GM18870 (cell line): ENCODE data around the gene TNXB.

Source experiments
- ATAC-seq: cut with Tn5 transposase; IDR thresholded peaks from one replicate; pipeline ENCODE4 v1.9.1; 2021; ENCODE audit warnings: moderate library complexity; ENCODE audit not compliant: unreplicated experiment

The TNXB gene, protein sequence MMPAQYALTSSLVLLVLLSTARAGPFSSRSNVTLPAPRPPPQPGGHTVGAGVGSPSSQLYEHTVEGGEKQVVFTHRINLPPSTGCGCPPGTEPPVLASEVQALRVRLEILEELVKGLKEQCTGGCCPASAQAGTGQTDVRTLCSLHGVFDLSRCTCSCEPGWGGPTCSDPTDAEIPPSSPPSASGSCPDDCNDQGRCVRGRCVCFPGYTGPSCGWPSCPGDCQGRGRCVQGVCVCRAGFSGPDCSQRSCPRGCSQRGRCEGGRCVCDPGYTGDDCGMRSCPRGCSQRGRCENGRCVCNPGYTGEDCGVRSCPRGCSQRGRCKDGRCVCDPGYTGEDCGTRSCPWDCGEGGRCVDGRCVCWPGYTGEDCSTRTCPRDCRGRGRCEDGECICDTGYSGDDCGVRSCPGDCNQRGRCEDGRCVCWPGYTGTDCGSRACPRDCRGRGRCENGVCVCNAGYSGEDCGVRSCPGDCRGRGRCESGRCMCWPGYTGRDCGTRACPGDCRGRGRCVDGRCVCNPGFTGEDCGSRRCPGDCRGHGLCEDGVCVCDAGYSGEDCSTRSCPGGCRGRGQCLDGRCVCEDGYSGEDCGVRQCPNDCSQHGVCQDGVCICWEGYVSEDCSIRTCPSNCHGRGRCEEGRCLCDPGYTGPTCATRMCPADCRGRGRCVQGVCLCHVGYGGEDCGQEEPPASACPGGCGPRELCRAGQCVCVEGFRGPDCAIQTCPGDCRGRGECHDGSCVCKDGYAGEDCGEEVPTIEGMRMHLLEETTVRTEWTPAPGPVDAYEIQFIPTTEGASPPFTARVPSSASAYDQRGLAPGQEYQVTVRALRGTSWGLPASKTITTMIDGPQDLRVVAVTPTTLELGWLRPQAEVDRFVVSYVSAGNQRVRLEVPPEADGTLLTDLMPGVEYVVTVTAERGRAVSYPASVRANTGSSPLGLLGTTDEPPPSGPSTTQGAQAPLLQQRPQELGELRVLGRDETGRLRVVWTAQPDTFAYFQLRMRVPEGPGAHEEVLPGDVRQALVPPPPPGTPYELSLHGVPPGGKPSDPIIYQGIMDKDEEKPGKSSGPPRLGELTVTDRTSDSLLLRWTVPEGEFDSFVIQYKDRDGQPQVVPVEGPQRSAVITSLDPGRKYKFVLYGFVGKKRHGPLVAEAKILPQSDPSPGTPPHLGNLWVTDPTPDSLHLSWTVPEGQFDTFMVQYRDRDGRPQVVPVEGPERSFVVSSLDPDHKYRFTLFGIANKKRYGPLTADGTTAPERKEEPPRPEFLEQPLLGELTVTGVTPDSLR (N-terminal part only)

DNA sequence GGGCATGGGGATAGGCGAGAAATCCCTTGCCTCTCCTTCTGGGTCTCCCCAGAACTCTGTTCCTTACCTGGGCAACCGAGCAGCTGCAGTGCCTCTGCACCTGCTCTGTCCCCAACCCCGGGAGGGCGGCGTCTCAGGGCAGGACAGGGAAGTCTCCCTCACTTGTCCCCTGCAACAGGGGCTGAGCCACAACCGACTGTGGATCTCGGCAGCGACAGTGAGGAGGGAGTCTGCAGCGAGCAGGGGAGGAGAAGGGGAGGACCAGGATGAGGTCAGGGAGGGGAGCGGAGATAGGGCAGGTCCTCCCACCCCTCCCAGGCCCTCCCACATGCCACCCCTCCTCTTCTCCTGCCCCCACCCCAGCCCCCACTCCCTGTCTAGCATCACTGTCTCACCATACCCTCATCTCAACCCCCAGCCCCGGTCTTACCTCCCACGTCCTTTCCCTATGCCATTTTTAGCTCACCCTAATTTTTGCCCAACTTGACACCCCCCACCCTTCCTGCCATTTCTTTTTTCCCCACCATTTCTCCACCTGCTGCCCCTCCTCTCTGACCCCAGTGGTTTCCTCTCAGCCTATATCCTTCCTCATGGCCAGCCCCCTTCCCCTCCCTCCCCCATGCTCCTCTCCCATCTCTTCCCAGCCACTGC is at the start of gene TNXB:
Gene TNXB, minus strand, starts transcription at position 225 of the 651 bp plus-strand sequence. CDS start 11,140 bp downstream, outside the sequence.
- ATAC-seq: no peak

DNA sequence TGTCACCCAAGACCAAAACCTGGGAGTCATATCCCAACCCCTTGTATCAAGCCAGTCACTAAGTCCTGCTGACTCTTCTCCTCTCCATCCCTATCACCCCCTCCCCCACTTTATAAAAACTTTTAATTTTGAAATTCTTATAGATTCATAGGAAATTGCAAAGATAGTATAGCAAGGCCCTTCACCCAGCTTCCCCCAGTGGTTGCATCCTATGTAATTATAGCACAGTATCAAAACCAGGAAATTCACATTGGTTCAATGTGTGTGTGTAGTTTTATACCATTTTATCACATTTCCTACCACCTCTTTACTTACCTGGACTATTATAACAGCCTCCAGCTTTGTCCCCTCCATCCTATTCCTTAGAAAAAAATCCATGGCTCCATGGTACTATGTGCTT is 48.9 kb upstream of the TNXB start:
- no peak for ATAC-seq

DNA sequence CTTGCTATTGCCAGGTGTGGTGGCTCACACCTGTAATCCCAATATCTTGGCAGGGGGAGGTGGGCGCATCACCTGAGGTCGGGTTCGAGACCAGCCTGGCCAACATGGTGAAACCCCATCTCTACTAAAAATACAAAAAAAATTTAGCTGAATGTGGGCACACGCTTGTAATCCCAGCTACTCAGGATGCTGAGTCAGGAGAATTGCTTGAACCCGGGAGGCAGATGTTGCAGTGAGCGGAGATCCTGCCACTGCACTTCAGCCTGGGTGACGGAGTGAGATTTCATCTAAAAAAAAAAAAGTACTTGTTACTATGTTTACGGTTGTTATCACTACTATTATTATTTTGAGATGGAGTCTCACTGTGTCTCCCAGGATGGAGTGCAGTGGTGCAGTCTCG is 47.8 kb upstream of the TNXB start:
- ATAC-seq: no peak

DNA sequence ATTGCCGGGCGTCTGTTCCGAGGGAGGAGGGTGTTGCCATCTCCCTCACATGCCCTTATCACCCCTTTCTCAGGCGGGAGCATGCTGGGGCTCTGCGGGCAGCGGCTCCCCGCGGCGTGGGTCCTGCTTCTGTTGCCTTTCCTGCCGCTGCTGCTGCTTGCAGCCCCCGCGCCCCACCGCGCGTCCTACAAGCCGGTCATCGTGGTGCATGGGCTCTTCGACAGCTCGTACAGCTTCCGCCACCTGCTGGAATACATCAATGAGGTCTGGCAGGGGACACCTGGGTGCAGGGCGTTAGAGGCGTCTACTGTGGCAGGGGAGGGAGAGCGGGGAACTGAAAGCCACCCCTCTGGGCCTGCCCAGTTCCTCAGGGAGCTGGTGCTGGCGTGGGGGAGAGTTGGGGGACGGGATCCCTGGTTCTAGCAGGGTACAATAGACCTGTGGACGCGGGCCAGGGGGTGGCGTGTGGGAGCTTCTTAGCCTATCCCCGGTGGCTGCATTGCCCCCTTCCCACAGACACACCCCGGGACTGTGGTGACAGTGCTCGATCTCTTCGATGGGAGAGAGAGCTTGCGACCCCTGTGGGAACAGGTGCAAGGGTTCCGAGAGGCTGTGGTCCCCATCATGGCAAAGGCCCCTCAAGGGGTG is 45.5 kb upstream of the TNXB start:
- ATAC-seq: no peak

DNA sequence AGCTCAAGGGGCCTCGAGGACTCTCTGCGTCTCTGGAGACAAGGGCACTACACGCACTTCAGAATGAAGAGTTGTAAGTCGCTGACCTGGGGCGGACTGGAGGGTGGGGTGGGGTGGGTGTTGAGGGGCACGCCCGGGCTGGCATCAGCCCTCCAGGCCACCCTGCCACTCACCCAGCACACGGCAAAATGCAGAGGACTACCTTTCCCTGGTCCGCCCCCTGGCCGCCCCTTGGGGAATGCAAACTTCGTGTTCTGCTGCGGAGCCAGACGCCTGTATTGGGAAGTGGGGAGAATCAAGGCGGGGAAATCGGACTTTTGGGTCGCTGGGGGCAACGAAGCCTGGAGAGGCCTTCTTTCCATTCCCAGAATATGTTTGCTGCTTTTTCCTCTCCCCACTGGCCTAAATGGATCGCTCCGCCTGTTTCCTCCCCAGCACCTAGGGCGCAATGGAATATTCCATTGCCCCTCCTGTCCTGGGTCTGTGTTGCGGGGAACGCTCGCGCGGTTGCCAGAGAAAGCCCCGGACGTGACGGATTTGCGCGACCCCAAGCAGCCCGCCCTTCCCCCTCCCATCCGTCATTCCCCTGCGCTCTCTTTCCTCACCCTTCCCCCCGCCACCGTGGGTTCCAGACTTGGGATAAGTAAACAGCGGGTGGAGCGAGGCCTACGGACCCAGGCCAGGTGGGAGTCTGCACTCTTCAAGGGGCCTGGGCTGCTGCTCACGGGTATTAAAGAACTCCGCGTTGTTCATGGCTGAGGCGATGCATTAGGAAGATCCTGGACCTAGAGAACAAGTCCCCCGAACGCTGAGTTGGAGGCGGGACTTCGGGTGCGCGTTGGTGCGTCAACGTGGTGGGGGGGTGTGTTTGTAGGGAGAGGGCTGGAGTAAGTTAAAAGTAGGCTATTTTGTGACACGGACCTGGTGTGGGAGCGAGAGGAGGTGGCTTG is 44.7 kb upstream of the TNXB start, which contains the start of gene PPT2:
Gene PPT2, plus strand, starts transcription at position 578 of the 950 bp plus-strand sequence. CDS start 454 bp downstream, outside the sequence.
- no peak for ATAC-seq

DNA sequence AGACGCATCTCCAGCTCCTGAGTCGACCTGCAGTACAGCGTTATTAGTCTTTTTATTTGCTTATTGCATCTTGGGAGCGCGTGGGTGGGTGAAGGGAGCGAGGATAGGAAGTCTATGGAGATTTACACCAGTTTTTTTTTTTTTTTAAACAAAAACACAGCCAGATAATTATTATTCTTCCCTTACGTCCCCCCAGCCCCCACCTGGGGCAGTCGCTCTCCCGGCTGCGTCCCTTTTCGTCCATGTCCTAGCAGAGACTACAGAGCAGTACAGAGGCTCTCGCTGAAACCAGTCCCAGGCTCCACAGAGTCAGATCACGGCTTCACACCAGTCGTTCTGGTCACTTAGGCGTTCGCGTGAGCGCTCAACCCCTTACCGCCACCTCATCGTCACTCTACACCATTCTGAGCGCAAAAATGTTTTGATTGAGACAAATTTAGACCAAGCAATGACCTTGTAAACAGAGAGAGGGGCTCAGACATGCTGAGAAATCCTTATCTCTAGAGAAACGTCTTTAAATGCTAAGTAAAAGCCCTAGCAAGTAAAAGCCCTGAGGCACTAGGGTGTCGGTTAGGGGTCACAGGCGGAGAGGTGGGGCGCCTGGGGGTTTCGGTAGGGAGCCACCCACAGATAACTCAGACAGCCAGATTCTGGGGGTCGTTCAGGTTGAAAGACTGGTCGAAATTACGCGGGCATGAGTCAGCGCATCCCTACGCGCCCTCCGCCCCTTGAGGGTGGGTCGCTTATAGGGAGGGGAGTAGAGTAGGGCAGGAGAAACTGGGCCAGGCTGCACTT is 43.8 kb upstream of the TNXB start:
- ATAC-seq: no peak

DNA sequence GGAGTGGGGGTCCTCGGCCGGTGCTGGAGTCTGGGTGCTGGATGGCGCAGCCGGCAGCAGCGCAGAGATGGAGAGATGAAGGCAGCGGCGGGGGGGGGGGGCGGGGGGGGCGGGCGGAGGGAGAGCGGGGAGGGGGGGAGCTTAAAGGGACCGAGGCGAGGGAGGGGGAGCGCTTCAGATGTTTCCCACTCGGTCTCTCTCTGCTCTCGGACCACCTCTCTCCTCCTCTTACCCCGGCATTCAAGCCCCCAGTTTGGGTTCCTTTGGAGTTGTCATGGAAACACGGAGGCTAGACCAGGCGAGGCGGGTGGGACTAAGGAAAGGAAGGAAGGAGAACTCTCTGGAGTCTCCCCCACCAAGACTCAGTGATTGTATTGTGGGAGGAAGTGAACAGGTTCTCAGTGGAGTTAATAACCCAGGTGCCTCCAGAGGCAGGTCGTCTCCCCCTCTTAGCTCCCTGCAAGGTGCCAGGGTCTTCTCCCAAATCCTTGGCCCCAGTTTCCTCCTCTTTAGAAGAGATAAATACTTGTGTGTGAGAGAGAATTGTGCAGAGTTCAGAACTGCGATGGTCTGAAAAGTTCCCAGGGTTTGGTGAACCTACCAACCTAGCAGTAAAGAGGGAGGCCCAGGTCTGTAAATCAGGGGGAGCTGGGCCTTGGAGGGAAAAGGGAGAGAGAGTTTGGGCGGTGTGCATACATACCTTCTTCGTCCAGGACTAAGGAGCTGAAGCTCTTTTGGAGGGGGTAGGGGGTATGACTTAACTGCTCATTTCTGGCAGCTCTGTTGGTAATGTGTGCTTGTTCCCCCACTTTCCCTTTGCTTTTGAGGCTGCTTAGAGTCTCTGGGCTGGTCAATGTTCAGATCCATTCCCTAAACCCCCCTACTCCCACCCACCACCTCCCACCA is 43.0 kb upstream of the TNXB start, which contains the start of gene PRRT1:
Gene PRRT1, minus strand, starts transcription at position 77 of the 906 bp plus-strand sequence. CDS start 112 bp downstream, outside the sequence.
- ATAC-seq: no peak

DNA sequence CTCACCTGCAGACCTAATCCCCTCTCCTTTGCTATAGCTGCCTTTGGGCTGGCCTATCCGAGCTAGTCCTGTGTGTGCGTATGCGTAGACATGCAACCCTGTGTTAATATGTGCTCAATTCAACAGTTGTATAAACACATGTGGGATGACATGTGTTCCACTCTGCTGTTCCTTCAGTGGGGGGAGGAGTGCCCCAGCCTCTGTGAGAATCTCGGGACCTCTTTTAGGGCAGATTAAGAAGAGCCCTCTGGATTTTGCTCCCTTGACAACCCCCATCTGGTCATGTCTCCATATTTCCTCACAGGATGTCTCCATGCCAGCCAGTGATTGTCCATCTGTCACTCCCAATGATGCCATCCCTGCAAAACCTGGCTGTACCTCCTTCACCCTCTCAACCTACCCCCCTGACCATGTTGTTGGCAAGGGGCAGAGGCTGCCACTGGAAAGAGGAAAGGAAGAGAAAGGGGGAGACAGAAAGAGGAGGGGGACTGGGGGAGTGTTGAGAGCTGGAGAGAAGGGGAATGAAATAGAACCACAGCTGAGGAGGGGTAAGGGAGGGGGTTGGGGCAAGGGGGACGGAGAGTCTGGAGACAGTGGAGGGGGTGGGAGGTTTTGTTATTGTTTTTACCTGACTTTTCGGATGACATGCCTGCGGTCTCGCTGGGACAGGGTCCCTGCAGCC is 42.2 kb upstream of the TNXB start:
- ATAC-seq: no peak

DNA sequence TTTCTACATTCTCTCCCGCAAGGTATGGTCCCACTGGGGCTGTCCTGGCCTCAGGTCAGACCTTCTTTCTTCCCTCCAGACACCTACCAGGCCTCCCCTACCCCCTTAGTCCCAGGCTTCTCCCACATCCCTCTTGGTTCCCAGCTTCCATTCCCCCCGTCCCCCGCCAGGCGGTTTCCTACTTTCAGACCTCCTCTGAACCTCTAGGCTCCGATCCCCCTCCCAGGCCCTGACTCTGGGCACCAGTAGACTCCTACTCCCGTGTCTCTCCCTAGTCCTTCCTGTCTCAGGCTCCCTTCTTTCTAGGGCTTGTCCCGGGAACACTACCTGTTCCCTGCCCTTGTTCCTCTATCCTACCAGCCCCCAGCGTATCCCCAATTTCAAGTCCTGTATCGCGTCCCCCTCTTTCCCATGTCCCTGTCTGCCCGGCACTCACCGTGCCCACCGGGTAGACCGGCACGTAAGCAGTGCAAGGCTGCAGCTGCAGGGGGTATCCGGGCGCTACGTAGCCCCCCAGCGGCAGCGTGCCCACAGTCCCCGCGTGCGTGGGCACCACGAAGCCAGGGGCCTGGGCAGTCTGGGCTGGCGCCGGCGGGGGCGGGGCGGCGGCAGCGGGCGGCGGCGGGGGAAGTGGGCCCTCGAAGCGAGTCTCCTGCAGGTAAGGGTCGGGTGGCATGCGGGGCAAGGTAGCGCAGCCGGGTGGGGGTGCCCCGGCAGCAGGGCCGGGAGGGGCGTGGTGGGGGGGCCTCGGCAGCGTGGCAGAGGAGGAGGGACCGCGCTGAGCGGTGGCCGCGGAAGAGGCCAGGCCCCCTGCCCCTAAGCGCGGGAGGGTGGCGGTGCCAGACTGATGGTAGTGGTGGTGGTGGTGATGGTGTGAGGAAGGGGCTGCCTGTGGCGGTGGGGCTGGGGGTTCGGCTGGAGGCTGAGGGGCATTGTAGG is 41.1 kb upstream of the TNXB start:
- no peak for ATAC-seq

DNA sequence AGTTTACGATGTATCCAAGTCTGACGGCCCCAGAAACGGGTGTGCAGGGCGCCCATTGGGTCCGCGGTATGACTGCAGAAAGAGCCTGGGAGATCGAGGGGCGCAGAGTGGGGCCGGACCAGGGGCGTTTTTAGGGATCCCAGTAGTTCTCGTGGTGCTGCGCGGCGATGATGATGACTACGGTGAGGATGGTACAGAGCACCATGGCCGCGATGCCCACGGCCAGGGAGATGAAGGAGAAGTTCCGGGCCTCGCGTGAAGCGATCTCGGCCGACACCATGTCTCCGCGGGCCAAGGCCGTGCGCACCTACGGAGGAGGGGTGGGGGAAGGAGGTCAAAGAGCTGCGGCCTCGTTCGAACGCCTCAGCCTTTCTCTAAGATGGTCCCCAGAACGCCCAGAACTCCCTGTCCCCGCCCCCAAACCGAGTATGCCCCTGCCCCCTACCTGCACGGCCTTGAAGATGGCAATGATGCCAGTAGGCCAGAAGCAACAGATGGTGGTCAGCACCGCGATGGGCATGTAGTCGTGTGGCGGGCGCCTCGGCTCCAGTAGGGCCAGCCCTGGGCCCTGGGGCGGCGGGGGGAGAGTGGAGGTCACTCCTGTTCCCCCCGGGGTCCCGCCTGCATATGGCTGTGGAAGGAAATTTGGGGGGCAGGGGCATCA is 40.1 kb upstream of the TNXB start:
- no peak for ATAC-seq

DNA sequence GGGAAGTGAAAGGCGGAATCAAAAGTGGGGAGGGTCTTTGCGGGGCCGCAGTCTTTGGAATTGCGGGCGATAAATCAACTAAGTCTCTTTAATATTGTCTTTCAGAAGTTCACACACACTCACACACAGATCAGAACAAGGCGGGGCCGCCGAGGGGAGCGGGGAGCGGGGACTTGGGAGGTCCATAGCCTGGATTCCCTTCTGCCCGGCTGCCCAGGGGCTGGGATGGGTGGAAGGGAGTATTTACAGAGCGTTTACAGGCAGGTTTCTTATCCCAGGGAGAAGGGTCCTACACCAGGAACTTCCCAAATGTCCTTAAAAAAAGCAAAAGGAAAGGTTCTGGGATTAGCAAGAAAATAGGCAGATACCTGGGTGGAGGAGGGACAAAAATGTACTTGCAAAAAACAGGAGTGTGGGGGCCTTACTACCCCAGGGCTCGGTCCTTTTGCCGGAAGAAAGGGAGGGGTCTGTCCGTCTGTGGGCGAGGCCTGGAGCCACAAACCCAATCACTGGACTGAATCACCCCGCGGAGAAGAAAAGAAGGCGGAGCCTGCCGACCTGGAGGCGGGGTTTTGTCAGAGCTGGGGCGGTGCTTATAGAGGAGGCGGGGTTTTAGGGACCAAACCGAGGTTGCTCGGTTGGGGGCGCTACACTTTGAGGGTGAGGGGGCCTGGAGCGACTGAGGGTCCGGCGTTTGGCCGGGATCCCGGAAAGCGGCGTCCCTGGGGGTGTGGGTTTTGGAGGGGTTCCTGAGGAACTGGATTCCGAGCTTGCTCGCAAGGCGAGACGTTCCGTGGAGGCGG is 39.4 kb upstream of the TNXB start:
- no peak for ATAC-seq

DNA sequence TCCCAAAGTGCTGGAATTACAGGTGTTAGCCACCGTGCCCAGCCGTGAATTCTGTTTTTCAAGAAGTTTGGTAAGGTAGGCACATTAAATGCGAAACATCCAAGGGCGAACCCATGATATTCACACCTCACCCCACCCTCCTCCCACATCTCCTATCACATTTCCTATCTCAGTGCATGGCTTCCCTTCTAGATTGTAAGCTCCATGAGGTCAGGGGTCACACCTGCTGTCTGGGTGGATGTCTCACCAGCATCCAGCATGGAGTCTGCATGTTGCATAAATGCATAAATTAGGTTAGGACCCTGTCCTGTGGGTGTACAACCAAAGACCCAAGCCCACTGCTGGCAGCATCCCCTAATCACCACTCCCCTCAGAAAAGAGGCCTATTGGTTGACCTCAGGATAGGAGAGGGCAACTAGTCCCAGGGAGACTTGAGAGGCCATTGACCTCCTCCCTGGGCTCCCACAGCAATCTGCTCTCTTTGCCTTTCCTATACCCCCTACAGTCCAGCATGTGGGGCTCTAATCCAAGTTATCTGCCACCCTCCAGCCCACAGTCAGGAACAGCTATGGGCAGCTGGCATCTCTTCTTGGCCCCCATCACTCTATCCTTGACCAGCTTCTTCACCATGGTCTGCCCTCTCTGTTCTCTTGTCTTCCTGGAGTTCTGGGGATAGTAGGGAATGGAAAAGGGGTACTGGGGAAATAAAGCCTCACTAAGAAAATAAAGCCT is 38.4 kb upstream of the TNXB start:
- ATAC-seq: no peak

DNA sequence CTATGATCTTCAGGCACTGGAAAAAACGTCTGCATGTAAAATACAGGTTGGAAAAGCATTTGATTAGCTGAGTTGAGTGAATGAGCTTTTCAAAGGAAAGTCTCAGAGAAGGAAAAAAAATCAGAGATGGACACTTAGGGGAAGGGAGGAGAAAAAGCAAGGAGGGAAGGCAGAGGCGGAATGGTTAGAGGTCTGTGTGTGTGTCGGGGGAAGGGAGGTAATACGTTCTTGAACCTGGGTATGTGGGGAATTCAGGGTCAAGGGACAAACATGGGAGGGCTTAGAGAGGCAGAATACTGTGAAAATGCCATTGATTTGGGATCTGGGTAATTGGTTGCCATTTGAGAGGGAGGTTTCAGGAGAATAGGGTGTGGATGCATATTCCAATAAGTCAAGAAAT is 37.5 kb upstream of the TNXB start:
- ATAC-seq: no peak
